ENCODE measurements around the gene CYP21A2.

DNA sequence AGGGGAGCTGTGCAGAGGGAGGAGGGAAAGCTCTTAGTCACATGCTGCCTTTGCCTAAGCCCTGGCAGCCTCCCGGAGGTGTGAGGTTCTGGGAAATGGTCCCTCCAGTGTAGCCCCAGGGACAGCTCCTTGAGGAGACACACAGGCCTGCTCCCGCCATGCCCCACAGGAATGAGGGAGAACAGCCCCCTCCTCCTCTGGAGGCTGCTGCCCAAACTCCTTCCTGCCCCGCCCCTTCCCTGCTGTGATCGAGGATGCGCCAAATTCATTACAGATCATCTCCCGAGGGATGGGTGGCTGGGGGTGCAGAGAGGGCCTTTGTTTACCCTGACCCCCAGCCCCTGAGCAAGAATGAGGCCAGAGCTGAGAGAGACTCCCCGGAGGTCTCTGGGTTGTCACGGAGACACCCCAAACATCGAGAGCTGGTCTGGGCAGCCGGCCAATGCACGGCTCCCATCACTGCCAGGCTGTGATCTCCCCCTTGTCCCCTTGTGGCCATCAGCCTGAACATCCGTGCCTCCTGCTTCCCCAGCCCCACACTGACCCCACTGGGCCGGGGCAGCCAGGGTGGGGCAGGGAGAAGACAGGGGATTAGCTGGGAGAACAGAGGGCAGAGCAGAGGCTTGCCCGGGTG, 8.4 kb downstream of the CYP21A2 start:
- TF ChIP-seq POLR2AphosphoS5 (IDR thresholded peaks at IDR 0.05; ENCODE audit: low read depth, low read length) (no peak), POLR2A (IDR thresholded peaks at IDR 0.05; ENCODE audit: low read depth, low read length) (no peak), TAF1 (IDR thresholded peaks at IDR 0.05; ENCODE audit: borderline replicate concordance, low read depth, low read length) (no peak)

All from GM12892 (cell line).